GM04504 (cell line): ENCODE measurements around the gene PRSS27.
A peak's percentile ranks its signal among the peaks of the same experiment; 100 is the strongest.

Source experiments
- DNase-seq: peaks from one replicate; pipeline ENCODE4 v3.0.0-alpha.2; 2012; ENCODE audit warnings: low read depth

PRSS27 gene

DNA sequence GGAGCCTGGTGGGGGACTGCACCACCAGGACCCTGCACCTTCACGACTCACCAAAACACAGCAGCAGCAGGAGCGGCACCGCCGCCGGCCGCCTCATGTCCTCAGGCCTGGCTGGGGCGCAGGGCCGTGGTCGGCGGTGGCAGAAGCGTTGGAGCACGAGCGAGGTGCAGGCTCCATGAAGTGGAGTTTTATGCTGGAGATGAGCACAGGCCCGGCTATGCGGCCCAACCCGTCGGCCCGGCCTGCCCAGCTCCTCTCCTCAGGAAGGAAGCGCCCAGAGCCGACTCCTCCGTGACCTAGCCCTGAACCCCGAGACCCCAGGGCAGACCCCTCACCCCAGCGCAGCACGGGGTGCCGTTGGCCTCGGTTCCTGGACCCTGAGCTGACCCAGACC is at the start of gene PRSS27:
Gene PRSS27, minus strand, starts transcription at position 161 of the 394 bp plus-strand sequence. Its CDS starts 64 bp downstream, at position 97.
- DNase-seq: no peak

DNA sequence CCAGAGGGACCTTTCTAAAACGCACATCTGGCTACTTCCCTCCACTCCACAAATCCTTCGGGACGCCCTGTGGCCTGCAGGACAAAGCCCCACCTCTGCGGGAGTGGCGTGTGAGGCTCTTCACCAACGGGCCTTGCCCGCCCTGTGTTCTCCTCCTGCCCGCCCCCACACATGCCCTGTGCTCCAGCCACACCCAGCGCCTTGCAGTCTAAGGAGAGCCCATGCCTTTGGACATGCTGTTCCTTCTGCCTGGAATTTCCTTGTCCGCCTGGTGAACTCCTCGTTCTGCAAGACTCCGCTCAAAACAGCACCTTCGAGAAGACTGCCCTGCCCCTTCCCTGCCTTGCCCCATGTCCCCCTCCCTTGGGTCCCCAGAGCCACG is 49.6 kb upstream of the PRSS27 start:
- DNase-seq: no peak

DNA sequence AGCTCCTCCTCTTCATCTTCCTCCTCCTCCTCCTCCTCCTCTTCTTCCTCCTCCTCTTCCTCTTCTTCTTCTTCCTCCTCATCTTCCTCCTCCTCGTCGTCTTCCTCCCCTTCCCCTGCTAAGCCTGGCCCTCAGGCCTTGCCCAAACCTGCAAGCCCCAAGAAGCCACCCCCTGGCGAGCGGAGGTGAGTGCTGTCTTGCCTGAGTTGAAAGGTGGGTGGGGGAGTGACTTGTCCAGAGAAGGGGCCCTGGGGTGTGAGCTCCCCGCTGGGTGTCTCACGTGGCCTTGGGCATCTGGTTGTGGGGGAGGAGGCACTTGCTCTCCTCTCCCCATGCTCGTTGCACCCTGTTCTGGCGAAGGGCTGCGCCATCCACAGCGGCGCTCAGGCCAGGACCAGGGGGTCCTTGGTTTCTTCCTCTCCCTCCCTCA is 49.1 kb upstream of the PRSS27 start:
- no peak for DNase-seq

DNA sequence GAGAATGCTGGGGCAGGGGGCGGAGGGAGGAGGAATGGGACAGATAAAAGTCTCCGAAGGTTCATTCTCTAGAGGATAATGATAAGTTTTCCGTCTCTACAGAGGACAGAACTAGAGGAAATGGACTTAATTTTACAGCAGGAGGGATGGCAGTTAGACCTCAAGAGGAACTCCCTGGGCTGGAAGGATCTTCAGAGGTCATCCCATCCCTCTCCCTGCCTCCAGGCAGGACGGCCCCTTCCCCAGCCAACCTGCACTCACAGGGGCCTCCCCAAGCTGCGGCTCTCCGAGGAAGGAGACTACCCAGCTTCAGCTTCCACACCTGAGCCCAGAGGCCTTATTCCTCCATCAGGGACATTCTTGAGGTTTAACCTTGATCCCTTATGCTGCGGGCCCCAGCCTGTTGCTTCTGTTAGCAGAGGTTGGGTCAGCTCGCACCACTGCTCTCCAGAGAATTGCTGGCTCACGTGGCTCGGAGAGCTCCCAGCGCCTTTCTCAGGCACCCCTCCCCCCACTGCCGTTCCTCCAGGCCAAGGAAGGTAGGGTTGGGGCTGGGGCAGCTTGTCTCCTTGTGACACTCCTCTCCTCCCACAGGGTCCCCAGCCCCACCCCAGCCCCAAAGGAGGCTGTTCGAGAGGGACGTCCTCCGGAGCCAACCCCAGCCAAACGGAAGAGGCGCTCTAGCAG is 48.5 kb upstream of the PRSS27 start:
- DNase-seq: no peak

DNA sequence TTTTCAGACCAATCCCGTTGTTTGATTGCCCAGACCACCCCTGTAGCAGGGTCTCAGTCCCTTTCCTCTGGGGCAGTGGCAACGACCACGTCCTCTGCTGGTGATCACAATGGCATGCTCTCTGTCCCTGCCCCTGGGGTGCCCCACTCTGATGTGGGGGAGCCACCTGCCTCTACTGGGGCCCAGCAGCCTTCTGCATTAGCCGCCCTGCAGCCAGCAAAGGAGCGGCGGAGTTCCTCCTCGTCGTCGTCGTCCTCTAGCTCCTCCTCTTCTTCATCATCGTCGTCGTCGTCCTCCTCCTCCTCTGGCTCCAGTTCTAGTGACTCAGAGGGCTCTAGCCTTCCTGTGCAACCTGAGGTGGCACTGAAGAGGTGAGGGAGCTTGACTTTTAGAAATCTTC is 47.9 kb upstream of the PRSS27 start:
- no peak for DNase-seq

DNA sequence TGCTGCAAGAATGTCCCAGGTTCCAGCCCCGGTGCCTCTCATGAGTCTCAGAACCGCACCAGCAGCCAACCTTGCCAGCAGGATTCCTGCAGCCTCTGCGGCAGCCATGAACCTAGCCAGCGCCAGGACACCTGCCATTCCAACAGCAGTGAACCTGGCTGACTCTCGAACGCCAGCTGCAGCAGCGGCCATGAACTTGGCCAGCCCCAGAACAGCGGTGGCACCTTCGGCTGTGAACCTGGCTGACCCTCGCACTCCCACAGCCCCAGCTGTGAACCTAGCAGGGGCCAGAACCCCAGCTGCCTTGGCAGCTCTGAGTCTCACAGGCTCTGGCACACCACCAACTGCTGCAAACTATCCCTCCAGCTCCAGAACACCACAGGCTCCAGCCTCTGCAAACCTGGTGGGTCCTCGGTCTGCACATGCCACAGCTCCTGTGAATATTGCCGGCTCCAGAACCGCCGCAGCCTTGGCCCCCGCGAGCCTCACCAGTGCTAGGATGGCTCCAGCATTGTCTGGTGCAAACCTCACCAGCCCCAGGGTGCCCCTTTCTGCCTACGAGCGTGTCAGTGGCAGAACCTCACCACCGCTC is 47.2 kb upstream of the PRSS27 start:
- DNase-seq: no peak

DNA sequence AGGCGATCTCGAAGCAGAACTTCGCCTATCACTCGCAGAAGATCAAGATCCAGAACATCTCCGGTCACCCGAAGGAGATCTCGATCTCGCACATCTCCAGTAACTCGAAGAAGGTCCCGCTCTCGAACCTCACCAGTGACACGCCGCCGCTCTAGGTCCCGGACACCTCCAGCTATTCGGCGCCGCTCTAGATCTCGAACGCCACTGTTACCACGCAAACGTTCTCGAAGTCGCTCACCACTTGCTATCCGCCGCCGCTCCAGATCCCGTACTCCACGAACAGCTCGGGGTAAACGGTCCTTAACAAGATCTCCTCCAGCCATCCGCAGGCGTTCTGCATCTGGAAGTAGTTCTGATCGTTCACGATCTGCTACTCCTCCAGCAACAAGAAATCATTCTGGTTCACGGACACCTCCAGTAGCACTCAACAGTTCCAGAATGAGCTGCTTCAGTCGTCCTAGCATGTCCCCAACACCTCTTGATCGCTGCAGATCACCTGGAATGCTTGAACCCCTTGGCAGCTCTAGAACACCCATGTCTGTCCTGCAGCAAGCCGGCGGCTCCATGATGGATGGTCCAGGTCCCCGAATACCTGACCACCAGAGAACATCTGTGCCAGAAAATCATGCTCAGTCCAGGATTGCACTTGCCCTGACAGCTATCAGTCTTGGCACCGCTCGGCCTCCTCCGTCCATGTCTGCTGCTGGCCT is 46.6 kb upstream of the PRSS27 start:
- DNase-seq: no peak

DNA sequence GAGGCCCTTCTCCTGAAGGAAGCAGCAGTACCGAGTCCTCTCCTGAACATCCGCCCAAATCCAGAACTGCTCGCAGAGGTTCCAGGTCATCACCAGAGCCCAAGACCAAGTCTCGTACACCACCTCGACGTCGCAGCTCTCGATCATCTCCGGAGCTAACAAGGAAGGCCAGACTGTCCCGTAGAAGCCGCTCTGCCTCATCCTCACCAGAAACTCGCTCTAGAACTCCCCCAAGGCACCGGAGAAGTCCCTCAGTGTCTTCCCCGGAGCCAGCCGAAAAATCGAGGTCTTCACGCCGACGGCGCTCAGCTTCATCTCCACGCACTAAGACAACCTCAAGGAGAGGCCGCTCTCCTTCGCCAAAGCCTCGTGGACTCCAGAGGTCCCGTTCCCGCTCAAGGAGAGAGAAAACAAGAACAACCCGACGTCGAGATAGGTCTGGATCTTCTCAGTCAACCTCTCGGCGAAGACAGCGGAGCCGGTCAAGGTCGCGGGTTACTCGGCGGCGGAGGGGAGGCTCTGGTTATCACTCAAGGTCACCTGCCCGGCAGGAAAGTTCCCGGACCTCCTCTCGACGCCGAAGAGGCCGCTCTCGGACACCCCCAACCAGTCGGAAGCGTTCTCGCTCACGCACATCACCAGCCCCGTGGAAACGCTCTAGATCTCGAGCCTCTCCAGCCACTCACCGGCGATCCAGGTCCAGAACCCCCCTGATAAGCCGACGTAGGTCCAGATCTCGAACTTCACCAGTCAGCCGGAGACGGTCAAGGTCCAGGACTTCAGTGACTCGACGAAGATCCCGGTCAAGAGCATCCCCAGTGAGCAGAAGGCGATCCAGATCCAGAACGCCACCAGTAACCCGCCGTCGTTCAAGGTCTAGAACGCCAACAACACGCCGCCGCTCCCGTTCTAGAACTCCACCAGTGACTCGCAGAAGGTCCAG is 45.7 kb upstream of the PRSS27 start:
- DNase-seq: no peak

DNA sequence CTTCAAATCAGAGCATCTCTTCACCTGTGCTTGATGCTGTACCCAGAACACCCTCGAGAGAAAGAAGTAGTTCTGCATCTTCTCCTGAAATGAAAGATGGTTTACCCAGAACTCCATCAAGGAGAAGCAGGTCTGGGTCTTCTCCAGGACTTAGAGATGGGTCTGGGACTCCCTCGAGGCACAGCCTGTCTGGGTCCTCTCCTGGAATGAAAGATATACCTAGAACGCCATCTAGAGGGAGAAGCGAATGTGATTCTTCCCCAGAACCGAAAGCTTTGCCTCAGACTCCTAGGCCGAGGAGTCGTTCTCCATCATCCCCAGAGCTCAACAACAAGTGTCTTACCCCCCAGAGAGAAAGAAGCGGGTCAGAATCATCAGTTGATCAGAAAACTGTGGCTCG is 44.7 kb upstream of the PRSS27 start:
- no peak for DNase-seq

DNA sequence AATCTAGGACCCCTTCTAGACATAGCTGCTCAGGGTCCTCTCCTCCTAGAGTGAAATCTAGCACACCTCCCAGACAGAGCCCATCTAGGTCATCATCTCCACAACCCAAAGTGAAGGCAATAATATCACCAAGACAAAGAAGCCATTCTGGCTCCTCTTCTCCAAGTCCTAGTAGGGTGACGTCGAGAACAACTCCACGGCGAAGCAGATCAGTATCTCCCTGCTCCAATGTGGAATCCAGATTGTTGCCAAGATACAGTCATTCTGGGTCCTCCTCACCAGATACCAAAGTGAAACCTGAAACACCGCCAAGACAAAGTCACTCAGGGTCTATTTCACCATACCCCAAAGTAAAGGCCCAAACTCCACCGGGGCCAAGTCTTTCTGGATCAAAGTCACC is 43.1 kb upstream of the PRSS27 start:
- DNase-seq: no peak

DNA sequence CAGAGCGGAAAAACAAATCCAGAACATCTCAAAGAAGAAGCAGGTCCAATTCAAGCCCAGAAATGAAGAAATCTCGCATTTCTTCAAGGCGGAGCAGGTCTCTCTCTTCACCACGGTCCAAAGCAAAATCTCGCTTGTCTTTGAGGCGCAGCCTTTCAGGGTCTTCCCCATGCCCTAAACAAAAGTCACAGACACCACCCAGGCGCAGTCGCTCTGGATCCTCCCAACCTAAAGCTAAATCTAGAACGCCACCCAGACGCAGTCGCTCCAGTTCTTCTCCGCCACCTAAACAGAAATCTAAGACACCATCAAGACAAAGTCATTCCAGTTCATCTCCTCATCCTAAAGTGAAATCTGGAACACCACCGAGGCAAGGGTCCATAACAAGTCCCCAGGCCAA is 42.7 kb upstream of the PRSS27 start:
- no peak for DNase-seq

DNA sequence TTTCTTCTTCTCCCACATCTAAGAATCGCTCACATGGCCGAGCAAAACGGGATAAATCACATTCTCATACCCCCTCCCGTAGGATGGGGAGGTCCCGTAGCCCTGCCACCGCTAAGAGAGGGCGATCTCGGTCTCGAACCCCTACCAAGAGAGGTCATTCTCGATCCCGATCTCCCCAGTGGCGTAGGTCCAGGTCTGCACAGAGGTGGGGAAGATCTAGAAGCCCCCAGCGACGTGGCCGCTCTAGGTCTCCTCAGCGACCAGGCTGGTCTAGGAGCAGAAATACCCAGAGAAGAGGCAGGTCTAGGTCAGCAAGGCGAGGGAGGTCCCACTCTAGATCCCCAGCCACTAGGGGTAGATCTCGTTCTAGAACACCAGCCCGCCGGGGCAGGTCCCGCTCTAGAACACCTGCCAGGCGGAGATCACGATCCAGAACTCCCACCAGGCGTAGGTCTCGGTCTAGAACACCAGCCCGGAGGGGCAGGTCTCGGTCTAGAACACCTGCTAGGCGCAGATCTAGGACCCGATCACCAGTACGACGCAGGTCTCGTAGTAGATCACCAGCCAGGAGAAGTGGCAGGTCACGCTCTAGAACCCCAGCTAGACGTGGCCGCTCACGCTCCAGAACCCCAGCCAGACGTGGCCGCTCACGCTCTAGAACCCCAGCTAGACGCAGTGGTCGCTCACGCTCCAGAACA is 42.0 kb upstream of the PRSS27 start:
- no peak for DNase-seq

DNA sequence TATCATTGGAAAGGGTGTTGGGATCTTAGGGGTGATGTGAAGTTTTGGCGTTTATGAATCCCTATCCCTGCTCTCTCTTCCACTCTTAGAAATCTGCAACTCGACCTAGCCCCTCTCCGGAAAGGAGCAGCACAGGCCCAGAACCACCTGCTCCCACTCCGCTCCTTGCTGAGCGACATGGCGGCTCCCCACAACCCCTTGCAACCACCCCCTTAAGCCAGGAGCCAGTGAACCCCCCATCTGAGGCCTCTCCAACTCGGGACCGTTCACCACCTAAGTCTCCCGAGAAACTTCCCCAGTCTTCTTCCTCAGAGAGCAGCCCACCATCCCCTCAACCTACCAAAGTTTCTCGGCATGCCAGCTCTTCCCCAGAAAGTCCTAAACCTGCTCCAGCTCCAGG is 41.4 kb upstream of the PRSS27 start:
- no peak for DNase-seq

DNA sequence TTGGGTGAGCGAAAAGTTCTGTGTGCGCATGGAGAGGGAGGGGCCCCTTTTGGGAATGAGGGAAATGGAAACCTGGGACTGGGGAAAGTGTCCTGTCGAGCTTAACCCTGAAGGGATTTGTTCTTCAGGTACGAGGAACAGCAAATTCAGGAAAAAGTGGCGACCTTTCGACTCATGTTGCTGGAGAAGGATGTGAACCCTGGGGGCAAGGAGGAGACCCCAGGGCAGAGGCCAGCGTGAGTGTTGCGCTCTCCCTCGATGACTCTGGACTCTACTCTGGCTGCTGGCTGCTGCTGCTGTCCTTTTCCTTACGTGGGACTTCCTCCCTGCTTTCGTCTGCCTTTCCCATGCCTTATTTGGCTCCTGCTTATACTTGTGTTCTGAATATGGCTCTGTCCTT is 37.3 kb upstream of the PRSS27 start:
- no peak for DNase-seq

DNA sequence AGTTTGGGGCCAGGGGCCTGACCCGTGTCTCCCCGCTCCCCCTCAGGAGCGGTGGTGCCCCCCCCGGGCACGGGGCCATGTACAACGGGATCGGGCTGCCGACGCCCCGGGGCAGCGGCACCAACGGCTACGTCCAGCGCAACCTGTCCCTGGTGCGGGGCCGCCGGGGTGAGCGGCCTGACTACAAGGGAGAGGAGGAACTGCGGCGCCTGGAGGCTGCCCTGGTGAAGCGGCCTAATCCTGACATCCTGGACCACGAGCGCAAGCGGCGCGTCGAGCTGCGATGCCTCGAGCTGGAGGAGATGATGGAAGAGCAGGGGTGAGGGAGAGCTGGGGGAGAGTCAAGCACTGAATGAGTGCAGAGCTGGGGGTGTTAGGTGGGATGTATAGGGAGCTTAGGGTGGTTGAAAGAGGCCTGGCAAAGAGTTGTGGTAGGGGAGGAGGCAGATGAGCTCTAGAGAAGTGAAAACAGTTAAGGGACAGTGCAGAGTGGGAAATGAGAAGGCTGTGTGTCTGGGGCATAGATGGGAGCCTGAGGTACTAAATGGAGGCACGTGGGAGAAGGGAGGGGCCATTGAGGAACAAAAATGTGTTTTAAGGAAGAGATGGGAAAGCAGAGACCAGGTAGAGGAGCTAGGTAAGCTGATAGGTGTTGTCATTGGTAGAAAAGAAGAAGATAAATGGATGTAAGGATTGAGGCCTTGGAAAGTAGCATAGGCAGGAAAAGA is 36.4 kb upstream of the PRSS27 start:
- DNase-seq: no peak

DNA sequence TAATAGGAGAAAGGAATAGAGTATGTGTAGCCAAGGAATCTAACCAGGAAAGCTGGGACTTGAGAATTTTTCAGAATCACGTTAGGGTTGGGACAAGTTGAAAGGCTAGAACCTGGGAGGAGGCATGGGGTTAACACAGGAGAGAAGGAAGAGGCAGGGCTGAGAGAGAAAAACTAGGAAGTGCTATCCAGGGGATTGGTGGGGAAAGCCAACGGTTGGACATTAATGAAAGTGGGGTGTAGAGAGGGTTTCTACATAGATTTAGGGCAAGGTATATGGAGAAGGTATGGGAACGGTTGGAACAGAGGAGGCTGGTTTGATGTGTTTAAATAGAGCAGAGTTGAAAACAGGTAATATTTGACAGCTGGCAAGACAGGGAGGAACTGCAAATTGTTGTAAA is 35.1 kb upstream of the PRSS27 start:
- no peak for DNase-seq

DNA sequence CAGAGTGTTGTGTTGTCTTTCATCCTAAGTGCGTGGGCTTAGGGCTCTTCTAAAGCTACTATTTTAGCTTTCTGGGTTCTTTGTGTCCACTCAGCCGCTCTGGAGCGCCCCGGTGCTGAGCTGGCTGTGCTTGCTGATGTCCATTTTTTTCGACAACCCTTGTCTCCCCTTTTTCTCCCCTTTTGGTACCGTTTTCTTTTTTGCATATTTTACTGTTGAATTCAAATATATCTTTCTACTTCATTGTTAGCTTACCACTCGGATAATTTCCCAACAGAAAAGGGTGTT is 33.7 kb upstream of the PRSS27 start:
- no peak for DNase-seq

DNA sequence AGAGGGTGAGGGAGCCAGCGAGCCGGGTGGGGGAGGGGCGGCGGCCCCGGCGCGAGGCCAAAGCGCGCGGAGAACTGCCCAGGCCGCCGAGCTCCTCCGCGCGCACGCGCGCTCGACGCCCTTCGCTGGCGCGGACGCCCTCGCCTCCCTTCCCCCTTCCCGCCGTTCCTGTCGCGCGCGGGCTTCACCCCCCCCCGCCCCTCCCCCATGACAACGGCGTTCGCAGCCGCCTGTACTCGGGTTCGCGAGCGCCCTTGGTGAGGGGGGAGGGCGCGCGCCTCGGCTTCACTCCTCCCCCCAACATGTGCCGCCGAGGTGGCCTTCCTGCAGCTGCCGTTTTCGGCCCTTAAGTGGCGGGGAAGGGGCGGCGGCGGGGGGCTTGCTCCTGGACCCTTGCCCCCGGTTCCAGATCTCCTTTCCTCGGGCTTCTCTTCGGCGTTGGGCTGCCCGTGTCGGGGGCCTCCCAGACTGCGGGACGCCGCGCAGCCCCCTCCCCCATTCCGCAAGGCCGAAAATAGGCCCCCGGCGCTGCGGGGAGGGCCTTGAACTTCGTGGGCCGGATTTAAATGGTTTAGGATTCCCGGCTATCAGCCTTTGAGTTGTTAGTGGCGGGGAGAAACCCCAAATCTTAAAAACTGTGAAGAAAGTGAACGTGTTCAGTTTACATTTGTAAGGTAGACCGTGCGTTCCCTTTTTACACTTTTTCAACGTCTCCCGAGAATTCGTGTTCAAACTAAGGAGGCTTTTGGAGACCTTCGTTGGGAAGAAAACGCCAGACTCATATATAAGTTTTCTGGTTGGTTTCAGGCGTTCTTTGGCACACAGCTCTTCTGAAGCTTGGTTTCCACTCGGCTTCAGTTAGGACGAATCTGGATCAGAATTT is 33.1 kb upstream of the PRSS27 start:
- DNase-seq: peak; percentile 58

DNA sequence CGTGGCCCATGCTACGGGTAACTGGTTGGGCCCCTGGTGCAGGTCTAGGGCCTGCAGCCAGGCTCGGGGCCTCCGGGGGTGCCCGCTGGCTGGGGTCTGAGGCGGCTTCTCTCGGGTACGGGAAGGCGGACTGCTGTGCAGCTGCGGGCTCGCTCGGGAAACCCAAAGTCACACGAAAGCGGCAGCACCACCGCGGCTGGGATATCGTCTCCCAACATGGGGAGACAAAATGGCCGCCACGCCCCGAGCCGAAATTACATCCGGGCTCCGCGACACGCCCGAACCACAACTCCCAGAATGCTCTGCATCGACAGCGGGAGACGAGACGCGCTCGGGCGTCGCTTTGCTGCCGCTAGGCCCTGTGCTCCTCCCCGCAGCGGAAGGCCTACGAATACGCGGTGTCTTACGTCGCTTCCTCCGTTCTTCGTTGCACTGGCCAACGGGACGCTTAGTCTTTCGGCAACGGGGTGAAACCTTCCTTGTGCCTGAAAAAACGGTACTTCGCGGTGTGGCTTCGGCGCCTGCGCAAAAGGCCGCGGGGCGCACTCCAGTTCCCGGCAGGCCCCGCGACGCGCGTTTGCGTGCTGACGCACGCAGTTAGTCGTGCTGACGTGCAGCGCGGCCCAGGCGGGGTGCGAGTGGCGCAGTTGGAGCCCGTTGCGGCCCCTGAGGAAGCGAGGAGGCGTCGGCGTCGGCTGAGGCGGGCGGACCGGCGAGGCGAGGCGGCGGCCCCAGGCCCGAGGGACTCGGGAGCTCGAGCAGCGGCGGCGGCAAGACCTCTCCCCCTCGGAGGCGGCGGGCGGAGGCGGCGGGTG is 32.2 kb upstream of the PRSS27 start, which contains the start of gene SRRM2:
Gene SRRM2, plus strand, starts transcription at position 604 of the 815 bp plus-strand sequence. CDS start 3,727 bp downstream, outside the sequence.
- peak; percentile 90 for DNase-seq
